Fibroblast of skin of left biceps (primary cell): Measurements from ENCODE around the gene GRAMD2A.
"Not testable (repeated sequence)": the region's sequence is repeated elsewhere in the genome, so short reads cannot be mapped to it uniquely, and the experiment has no call there.

Experiments
- DNase-seq, 2 experiments: peaks; one replicate each; pipeline ENCODE4 v3.0.0-alpha.2; 2013; ENCODE audit warnings: low read depth in 2 of 2

Gene GRAMD2A

DNA sequence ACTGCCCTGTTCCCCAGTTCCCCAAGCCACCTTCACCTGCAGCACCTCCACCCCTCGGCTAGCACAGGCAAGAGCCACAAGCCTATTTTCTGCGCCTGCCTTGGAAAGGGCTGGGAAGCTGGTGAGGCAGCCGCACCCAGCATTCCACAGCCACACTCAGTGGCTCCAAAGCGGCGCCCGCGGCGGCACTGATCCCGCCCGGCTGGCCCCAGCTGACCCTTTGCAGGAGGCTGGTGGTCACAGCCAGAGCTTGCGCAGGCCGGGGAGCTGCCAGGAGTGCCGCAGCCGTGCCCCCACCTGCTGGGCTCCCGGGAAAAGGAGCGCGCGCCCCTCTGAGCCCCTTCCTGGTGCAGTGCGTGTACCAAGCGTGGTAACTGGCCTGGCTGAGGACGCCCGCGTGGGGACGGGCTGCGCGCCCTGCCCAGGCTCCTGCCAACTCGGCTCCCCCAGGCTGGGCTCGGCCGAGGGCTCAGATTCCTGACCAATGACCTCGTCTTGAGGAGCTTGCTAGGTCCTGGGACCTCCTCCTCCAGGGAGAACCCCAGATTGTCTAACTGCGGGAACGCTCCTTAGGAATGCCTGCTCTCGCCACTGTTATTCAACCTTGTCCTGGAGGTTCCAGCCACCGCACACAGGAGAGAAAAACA lies 13.3 kb downstream of the GRAMD2A start:
- DNase-seq = no peak

DNA sequence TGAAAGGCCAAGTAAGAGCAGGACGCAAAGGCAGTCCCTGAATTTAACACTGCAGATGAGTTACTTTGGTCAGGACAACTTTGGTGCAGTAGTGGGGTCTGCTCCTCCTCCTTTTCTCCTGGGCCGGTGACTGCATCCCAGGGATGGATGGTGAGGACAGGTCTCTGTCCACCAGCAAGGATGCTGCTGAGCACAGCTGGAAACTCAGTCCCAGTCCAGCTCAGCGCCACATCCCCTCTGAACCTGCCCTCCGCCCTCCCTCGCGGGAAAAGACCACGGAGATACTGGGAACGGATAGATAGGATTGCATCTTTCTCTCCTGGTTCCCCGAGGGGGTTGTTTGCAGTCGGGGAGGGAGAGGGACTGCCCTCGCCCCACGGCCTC lies 13.8 kb downstream of the GRAMD2A start:
- no peak for DNase-seq

- no peak for DNase-seq
Observed at GRCh38 chr15:72182673-72183072, 14.9 kb downstream of the GRAMD2A start.

DNA sequence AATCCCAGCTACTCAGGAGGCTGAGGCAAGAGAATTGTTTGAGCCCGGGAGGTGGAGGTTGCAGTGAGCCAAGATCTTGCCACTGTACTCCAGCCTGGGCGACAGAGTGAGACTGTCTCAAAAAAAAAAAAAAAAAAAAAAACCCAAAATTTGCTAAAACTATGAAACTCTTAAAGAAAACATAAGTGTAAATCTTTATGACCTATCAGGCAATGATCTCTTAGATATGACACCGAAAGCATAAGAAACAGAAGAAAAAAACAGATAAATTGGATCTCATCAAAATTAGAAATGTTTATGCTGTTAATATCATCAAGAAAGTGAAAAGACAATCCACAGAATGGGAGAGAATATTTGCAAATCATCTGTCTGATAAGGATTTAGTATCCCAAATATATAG lies 15.3 kb downstream of the GRAMD2A start:
- DNase-seq = no peak

DNA sequence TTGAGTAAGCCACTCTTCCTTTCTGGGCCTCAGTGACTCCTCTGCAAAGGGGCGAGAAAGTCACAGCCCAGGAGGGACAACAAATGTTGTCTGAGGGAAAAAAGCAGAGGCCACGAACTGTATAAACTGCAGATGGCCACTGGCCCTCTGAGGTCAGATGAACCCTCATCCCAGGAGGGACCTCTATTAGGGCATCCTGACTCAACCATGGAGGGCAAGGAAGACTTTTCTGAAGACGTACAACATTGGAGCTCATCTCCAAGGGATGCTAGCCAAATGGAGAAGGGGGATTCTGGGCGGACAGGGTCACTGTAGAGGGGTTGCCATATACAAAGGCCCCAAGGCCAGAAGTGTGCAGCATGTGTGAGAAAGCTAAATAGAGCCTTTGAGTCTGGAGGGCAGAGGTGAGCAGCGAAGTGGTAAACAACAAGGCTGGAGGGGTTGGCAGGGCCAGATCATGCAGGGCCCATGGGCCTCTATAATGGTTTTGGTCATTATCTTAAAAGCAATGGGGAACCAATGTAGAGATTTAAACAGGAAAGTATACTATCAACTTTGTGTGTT lies 16.7 kb downstream of the GRAMD2A start:
- no peak for DNase-seq

- DNase-seq = no peak
Observed at GRCh38 chr15:72179950-72180581, 17.5 kb downstream of the GRAMD2A start.

- DNase-seq = no peak
Observed at GRCh38 chr15:72178976-72179585, 18.5 kb downstream of the GRAMD2A start.

GRCh38 chr15:72176743-72177142 lies 20.8 kb downstream of the GRAMD2A start:
- DNase-seq = no peak

DNA sequence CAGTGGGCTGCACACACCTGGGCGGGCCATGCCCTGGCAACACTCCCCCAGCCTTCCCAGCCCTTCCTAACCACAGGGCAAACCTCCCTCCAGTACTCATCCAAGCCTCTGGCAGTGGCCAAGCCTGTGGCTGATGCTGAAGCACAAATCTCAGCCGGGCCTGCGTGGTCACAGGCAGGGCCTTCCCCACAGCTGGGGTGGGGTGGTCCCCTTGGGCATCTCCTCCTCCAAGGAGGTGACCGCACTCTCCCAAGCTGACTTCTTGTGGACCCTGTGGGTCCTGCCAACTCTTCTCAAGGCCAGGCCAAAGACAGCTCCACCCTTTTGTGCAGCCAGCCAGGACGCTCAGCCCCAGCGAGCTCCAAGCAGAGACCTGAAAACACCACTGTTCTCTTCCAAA lies 21.4 kb downstream of the GRAMD2A start:
- DNase-seq = no peak

GRCh38 chr15:72175186-72176044 lies 22.2 kb downstream of the GRAMD2A start:
- no peak for DNase-seq

GRCh38 chr15:72174551-72175165 lies 22.9 kb downstream of the GRAMD2A start:
- DNase-seq = no peak

GRCh38 chr15:72173864-72174550 lies 23.6 kb downstream of the GRAMD2A start:
- DNase-seq = no peak

GRCh38 chr15:72173401-72173800 lies 24.2 kb downstream of the GRAMD2A start:
- no peak for DNase-seq

DNA sequence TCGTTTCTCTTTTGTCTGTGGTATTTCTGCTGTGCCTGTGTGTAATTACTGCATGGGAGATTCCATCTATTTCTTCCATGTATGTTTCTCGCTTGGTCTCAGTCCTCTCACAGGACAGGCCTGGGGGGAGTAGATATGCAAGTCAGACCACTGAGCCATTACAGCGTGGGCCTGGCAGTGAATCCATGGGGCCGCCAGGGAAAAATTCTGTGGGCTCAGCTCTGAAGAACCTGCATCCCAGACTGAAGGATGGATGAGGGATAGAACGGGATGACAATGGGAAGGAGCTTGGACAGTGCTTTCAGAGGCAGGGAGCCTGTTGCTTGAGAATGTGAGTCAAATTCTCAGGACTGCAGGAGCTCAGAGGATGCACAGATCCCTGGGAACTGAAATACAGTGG lies 24.8 kb downstream of the GRAMD2A start:
- no peak for DNase-seq

DNA sequence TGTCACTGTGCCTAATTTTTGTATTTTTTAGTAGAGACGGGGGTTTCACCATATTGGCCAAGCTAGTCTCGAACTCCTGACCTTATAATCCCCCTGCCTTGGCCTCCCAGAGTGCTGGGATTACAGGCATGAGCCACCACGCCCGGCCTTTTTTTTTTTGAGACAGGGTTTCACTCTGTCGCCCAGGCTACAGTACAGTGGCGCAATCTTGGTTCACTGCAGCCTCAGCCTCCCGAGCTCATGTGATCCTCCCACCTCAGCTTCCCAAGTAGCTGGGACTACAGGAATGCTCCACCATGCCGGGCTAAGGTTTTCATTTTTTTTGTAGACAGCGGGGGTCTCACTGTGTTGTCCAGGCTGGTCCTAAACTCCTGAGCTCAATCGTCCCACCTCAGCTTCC lies 25.6 kb downstream of the GRAMD2A start:
- not testable (repeated sequence) for DNase-seq

DNA sequence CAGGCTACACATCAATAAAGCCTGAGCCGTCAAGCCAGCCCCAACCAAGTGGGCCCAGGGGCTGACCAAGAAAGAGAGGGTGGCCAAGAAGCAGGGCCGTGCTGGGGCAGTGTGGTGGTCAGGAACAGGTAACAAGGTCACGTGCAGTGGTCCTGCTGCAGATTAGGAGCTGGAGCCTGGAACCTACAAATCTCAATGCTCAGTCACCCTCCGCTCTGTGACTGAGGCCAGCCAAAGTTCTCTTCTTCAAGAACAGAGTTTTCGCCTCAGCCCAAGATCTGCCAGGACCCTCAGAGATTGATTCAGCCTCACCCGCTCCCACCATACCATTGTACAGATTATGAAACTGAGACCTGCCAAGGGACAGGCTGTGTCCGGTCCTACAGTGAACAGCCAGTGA lies 26.9 kb downstream of the GRAMD2A start:
- DNase-seq = no peak

DNA sequence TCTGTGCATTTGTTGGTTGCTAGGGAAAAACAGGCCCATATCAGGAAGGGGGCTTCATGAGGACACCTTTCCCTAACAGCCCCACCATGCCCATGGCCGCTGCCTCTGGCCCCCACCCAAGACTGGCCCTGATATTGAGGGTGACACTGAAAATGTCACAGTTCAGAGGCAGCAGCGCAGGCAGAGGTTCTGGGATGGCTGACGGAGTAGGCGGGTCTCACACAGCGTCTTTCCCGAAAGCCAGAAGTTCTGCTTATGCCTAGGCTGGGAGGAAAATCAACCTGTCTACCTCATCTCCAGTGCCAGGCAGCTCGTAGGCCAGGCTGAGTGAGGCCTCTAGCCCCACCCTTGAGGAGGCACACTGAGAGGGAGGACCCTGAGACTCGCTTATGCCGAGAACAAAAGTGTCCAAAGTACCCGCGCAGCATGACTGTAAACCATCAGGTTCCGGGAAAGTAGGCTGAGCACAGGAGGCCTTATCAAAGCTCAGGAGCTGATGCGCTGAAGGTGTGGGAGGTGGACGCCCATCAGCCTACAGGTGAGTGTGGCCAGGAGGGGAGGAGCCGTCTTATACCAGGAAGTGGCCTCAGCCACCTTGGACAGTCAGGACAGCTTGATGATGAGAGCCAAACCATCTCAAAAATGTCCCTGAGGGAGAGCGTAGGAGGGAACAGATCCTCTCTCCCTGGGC lies 27.5 kb downstream of the GRAMD2A start:
- no peak for DNase-seq

DNA sequence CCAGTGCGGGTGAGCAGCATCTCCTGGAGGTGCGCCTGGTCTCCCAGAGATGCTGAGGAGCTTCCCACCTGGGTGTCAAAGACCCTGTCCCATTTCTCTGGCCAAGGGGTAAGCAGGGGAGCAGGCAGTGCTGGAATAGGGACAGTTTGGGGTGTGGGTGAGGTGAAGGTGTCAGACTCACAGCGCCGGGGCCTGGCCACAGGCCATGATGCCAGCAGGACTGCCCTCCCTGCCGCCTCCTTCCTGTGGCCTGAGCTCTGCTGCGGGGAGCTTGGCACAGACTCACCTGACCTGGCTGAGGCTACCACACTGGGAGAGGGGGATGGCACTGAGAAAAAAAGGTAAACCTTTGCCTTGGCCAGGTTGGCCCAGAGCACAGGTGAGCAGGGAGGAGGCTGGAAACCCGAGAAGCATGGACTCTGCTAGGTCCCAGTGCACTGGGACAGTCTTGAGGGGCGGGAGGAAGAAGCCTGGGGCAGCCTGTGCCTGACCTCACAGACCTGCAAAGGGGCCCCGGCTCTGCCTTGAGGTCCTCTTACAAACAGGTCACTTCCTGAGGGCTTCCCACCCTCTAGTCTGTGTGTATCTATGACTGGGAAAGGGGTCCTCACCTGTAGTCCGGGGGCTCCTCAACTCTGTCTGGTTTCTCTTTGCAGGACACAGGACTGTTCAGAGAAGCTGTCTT lies 28.2 kb downstream of the GRAMD2A start:
- DNase-seq = no peak

DNA sequence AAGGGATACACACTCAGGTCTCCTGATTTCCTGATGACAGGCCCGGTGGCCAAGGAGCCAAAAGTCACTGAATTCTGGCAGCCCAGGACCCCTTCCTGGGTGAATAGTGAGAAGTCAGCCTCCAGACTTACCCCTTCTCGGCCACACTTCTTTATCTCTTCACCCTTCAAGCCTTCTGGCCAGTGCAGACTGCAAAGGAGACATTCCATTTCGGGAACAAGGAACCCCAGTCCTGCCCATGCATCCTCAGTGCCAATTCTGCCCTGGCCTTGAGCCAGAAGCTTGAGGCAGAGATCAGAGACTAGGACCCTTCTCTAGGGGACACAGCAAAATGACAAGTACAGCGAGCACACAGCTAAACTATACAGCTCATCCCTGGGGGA lies 28.8 kb downstream of the GRAMD2A start:
- DNase-seq = no peak
